Adrenal gland (tissue), 5 donors: Measurements from ENCODE around the gene FAM149B1.

Source experiments
- CTCF ChIP-seq, 6 experiments: fragments of 450-650 bp in 4 of 6; fragments of 200-600 bp in 2 of 6; sonication (generic) in 1 of 6; IDR thresholded peaks; 1 replicate in 5 of 6; 2 replicates in 1 of 6; pipeline versions ENCODE4 v1.5.1 to v1.8.0; 2016 to 2021; ENCODE audit warnings: antibody characterized with exemption in 6 of 6, mild to moderate bottlenecking in 2 of 6, moderate library complexity in 1 of 6
- POLR2A ChIP-seq, 2 donors: fragments of 450-650 bp; IDR thresholded peaks; one replicate each; pipeline ENCODE4 v1.6.1; 2017; ENCODE audit warnings: antibody characterized with exemption in 2 of 2, mild to moderate bottlenecking in 2 of 2, moderate library complexity in 1 of 2
- donor health status: DM: no; HTN: no; CAD: no.

DNA sequence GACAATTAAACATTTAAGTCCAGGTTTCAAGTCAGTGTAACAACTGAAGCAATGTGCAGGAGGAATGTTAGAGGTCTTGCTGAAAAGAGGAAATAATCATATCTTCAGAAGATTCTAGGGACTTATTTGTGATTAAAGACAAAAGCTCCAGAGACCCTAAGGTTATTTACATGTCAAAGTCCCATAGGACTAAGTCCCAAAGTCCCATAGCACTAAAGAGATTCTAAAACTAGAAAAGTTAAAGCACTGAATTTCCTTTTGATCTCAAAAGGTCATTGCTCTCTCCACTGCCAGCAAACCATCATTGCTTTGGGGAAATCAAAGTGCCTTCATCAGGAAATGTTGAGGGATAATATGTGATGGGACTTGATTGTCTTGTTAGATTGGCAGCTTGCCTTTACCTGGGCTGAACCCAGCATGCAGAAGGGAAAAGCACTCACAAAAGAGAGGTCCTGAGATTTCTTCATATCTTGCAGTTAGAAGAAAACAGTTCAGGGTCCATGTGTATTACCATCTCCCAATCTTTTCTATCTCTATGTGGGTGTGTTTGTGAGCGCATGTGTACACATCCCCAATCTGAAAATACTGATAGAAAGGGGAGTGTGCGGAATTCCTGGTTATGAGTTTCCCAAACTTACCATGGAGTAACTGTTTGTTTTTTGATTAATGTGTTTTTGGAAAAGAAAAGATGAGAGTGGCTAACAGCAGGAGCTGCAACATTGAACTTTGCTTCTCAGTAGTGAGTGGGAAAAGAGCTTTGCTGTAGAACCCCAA is 35.8 kb upstream of the FAM149B1 start:
- no peak for TF ChIP-seq POLR2A (IDR thresholded peaks at IDR 0.05)
- TF ChIP-seq CTCF (IDR thresholded peaks at IDR 0.05), result no peak
